H1 (cell line): Measurements from ENCODE around the gene GABRA4. TPM values are rescaled to one million over a fixed set of nuclear protein-coding genes. Genes with fewer than 3 reads are reported as not detected.

ENCODE experiments used
- CTCF ChIA-PET: fragments of 300-600 bp; sonication (Branson Sonifier 250); formaldehyde crosslinking; loops from one replicate; lab custom pipeline; 2021; ENCODE audit not compliant: partially characterized antibody; lab: Charles Lee
- POLR2A ChIA-PET: fragments of 300-600 bp; sonication (Branson Sonifier 250); formaldehyde crosslinking; loops from one replicate; lab custom pipeline; 2021; ENCODE audit warnings: inconsistent platforms; ENCODE audit not compliant: partially characterized antibody; lab: Charles Lee
- DNase-seq, 2 experiments: peaks; one replicate each; pipeline versions ENCODE4 v3.0.0 to v3.0.0-alpha.2; 2010 to 2022; ENCODE audit warnings: low spot score in 2 of 2, low read depth in 1 of 2, mixed read lengths in 1 of 2
- FAIRE-seq: peaks from 2 replicates; lab custom pipeline; 2011; peaks lifted over from hg19 to GRCh38; lab: Jason Lieb, UNC
- H2AFZ ChIP-seq: 2 replicates; pipeline ENCODE4 v1.8.1; 2012; ENCODE audit warnings: low read length, inconsistent platforms
- H2AK5ac ChIP-seq: 2 replicates; pipeline ENCODE4 v1.6.1; 2013; ENCODE audit warnings: low read depth, low read length
- H2BK120ac ChIP-seq: replicated peaks from 2 replicates; pipeline ENCODE3; 2013; ENCODE audit warnings: low read depth, low read length, inconsistent platforms
- H2BK12ac ChIP-seq: 2 replicates; pipeline ENCODE4 v1.6.1; 2013; ENCODE audit warnings: low read depth, low read length
- H2BK15ac ChIP-seq: 2 replicates; pipeline ENCODE4 v1.6.1; 2013; ENCODE audit warnings: low read length
- H2BK20ac ChIP-seq: 2 replicates; pipeline ENCODE4 v1.6.1; 2013; ENCODE audit warnings: low read length
- H2BK5ac ChIP-seq: 2 replicates; pipeline ENCODE4 v1.6.1; 2013; ENCODE audit warnings: low read depth, low read length
- H3K14ac ChIP-seq: 2 replicates; pipeline ENCODE4 v1.6.1; 2013; ENCODE audit warnings: inconsistent platforms; ENCODE audit not compliant: insufficient read length
- H3K18ac ChIP-seq: 2 replicates; pipeline ENCODE4 v1.6.1; 2013; ENCODE audit warnings: low read length; ENCODE audit errors: extremely low read depth
- H3K23ac ChIP-seq: 2 replicates; pipeline ENCODE4 v1.6.1; 2013; ENCODE audit warnings: inconsistent platforms; ENCODE audit not compliant: insufficient read length
- H3K23me2 ChIP-seq: 2 replicates; pipeline ENCODE4 v1.6.1; 2013; ENCODE audit warnings: low read depth, low read length
- H3K27ac ChIP-seq: 2 replicates; pipeline ENCODE4 v1.6.1; 2011; ENCODE audit warnings: low read depth, low read length, inconsistent platforms
- H3K27me3 ChIP-seq, 4 experiments: replicated peaks in 1 of 4; 1 replicate in 1 of 4; 2 replicates in 3 of 4; pipeline versions ENCODE4 v1.6.1 to v1.8.1; 2011 to 2013; ENCODE audit warnings: low read length in 3 of 4, mild to moderate bottlenecking in 3 of 4, inconsistent platforms in 2 of 4, mixed read lengths in 2 of 4, moderate library complexity in 1 of 4; ENCODE audit not compliant: control insufficient read depth in 3 of 4, insufficient read depth in 3 of 4; ENCODE audit errors: extremely low read depth in 1 of 4
- H3K36me3 ChIP-seq, 4 experiments: 2 replicates each; pipeline versions ENCODE4 v1.6.1 to v1.8.1; 2011 to 2013; ENCODE audit warnings: mild to moderate bottlenecking in 4 of 4, low read length in 3 of 4, moderate library complexity in 2 of 4, control low read depth in 1 of 4, inconsistent platforms in 1 of 4; ENCODE audit not compliant: insufficient read depth in 4 of 4, control insufficient read depth in 2 of 4
- H3K4ac ChIP-seq: replicated peaks from 2 replicates; pipeline ENCODE3; 2013; ENCODE audit warnings: low read length, low read depth, mixed read lengths, inconsistent platforms; ENCODE audit not compliant: insufficient read length
- H3K4me1 ChIP-seq, 4 experiments: replicated peaks in 1 of 4; 1 replicate in 1 of 4; 2 replicates in 3 of 4; pipeline versions ENCODE4 v1.6.1 to v1.8.1; 2011 to 2013; ENCODE audit warnings: low read length in 3 of 4, inconsistent platforms in 2 of 4, mixed read lengths in 1 of 4; ENCODE audit not compliant: insufficient read depth in 4 of 4, control insufficient read depth in 3 of 4
- H3K4me2 ChIP-seq, 2 experiments: 2 replicates each; pipeline versions ENCODE4 v1.6.1 to v1.8.1; 2011 to 2013; ENCODE audit warnings: low read depth in 2 of 2, low read length in 2 of 2, control low read depth in 1 of 2, inconsistent platforms in 1 of 2, mild to moderate bottlenecking in 1 of 2; ENCODE audit not compliant: insufficient read depth in 1 of 2
- H3K4me3 ChIP-seq, 4 experiments: fragments of 200-600, 300-600 bp in 1 of 4; sonication (generic), shearing (Covaris generic), sonication (Bioruptor Twin) in 1 of 4; 2 replicates each; pipeline versions ENCODE4 v1.5.1 to v1.8.1; 2011 to 2016; ENCODE audit warnings: low read length in 4 of 4, low read depth in 3 of 4, control low read depth in 2 of 4, inconsistent platforms in 2 of 4, mild to moderate bottlenecking in 2 of 4, mixed read lengths in 1 of 4, moderate library complexity in 1 of 4; ENCODE audit not compliant: insufficient read depth in 2 of 4; ENCODE audit errors: extremely low read depth in 1 of 4
- H3K56ac ChIP-seq: replicated peaks from 2 replicates; pipeline ENCODE3; 2013; ENCODE audit warnings: low read depth, mild to moderate bottlenecking, mixed read lengths, low read length, inconsistent platforms; ENCODE audit not compliant: insufficient read length
- H3K79me1 ChIP-seq: 2 replicates; pipeline ENCODE4 v1.6.1; 2013; ENCODE audit warnings: low read depth, low read length, control low read depth
- H3K79me2 ChIP-seq, 2 experiments: 2 replicates each; pipeline versions ENCODE4 v1.6.1 to v1.8.1; 2012 to 2013; ENCODE audit warnings: low read length in 2 of 2, mild to moderate bottlenecking in 2 of 2, inconsistent platforms in 1 of 2; ENCODE audit not compliant: insufficient read depth in 2 of 2, control insufficient read depth in 1 of 2
- H3K9ac ChIP-seq, 4 experiments: replicated peaks in 1 of 4; 1 replicate in 1 of 4; 2 replicates in 3 of 4; pipeline versions ENCODE4 v1.6.1 to v1.8.1; 2011 to 2013; ENCODE audit warnings: low read depth in 3 of 4, low read length in 3 of 4, control low read depth in 2 of 4, mild to moderate bottlenecking in 2 of 4, moderate library complexity in 2 of 4, inconsistent platforms in 1 of 4; ENCODE audit errors: extremely low read depth in 1 of 4
- H3K9me3 ChIP-seq, 2 experiments: 2 replicates each; pipeline versions ENCODE4 v1.6.1 to v1.8.1; 2012 to 2013; ENCODE audit warnings: mild to moderate bottlenecking in 2 of 2, moderate library complexity in 2 of 2, control low read depth in 1 of 2, inconsistent platforms in 1 of 2, low read depth in 1 of 2, low read length in 1 of 2, mixed read lengths in 1 of 2; ENCODE audit not compliant: insufficient read depth in 2 of 2
- H4K20me1 ChIP-seq, 2 experiments: replicated peaks in 1 of 2; 2 replicates each; pipeline versions ENCODE3 to v1.8.1; 2011 to 2013; ENCODE audit warnings: inconsistent platforms in 2 of 2, low read length in 2 of 2, mild to moderate bottlenecking in 1 of 2; ENCODE audit not compliant: insufficient read depth in 2 of 2, control insufficient read depth in 1 of 2
- H4K5ac ChIP-seq: 2 replicates; pipeline ENCODE4 v1.6.1; 2013; ENCODE audit warnings: low read length, low read depth, mixed read lengths, inconsistent platforms; ENCODE audit not compliant: insufficient read length
- H4K8ac ChIP-seq: 2 replicates; pipeline ENCODE4 v1.8.0; 2013; ENCODE audit warnings: mild to moderate bottlenecking, moderate library complexity, low read length, inconsistent platforms; ENCODE audit not compliant: insufficient read depth; ENCODE audit errors: extremely low read depth
- H4K91ac ChIP-seq: replicated peaks from 2 replicates; pipeline ENCODE3; 2013; ENCODE audit warnings: low read length, mixed read lengths, inconsistent platforms; ENCODE audit not compliant: insufficient read length
- CBX8 ChIP-seq: fragments of 300-800, 300-1000 bp; sonication (generic); IDR thresholded peaks from 2 replicates; pipeline ENCODE4 v1.7.1; 2016; ENCODE audit warnings: low read depth, low read length, borderline replicate concordance
- CTCF ChIP-seq, 3 experiments: IDR thresholded peaks; 1 replicate in 2 of 3; 2 replicates in 1 of 3; pipeline versions ENCODE4 v1.5.1 to v1.6.1; 2011; ENCODE audit warnings: low read length in 3 of 3, mild to moderate bottlenecking in 3 of 3, inconsistent platforms in 2 of 3, low read depth in 1 of 3, moderate library complexity in 1 of 3; ENCODE audit not compliant: insufficient read depth in 1 of 3; ENCODE audit errors: control extremely low read depth in 1 of 3
- EZH2 ChIP-seq: fragments of 200-600 bp; sonication (generic); IDR thresholded peaks from 2 replicates; pipeline ENCODE4 v1.7.1; 2012; ENCODE audit warnings: low read depth, mild to moderate bottlenecking, moderate library complexity, low read length, inconsistent platforms; ENCODE audit not compliant: severe bottlenecking
- HDAC2 ChIP-seq, 2 experiments: fragments of 300-600 bp in 1 of 2; sonication (generic) in 1 of 2; IDR thresholded peaks; 2 replicates each; pipeline ENCODE4 v1.6.1; 2011 to 2012; ENCODE audit warnings: low read depth in 2 of 2, low read length in 2 of 2, mild to moderate bottlenecking in 2 of 2, moderate library complexity in 2 of 2, borderline replicate concordance in 1 of 2, inconsistent platforms in 1 of 2
- KDM4A ChIP-seq: IDR thresholded peaks from one replicate; pipeline ENCODE4 v1.7.1; 2012; ENCODE audit warnings: low read depth, mild to moderate bottlenecking, moderate library complexity, low read length, inconsistent platforms; ENCODE audit not compliant: severe bottlenecking
- POU5F1 ChIP-seq: IDR thresholded peaks from 2 replicates; pipeline ENCODE4 v1.6.1; 2011; ENCODE audit warnings: low read depth, mild to moderate bottlenecking, low read length, moderate library complexity
- RNF2 ChIP-seq: fragments of 200-900, 300-1000 bp; sonication (generic); IDR thresholded peaks from 2 replicates; pipeline ENCODE4 v1.7.1; 2016; ENCODE audit warnings: borderline replicate concordance, low read depth, mild to moderate bottlenecking, antibody characterized with exemption, low read length; ENCODE audit not compliant: poor library complexity, severe bottlenecking; ENCODE audit errors: missing control alignments
- SIN3A ChIP-seq, 2 experiments: IDR thresholded peaks in 1 of 2; conservative IDR thresholded peaks in 1 of 2; 2 replicates each; pipeline ENCODE4 v1.6.1; 2011 to 2012; ENCODE audit warnings: low read length in 2 of 2, improper control_type of control experiment in 1 of 2, low read depth in 1 of 2, mild to moderate bottlenecking in 1 of 2
- SP1 ChIP-seq: IDR thresholded peaks from 2 replicates; pipeline ENCODE4 v1.6.1; 2011; ENCODE audit warnings: low read depth, low read length
- TAF7 ChIP-seq: optimal IDR thresholded peaks from 2 replicates; pipeline ENCODE3; 2011; ENCODE audit warnings: low read depth, mild to moderate bottlenecking, inconsistent platforms, low read length, moderate library complexity, borderline replicate concordance
- WGBS, 2 experiments: shearing (Covaris generic) in 1 of 2; methylation state at CpG; one replicate each; pipeline versions ENCODE4 v1.1.6 to v1.1.7; 2013 to 2015; ENCODE audit warnings: low lambda C conversion rate in 2 of 2, mixed read lengths in 2 of 2, inconsistent platforms in 1 of 2, low coverage in 1 of 2, missing lambda C conversion rate in 1 of 2; ENCODE audit not compliant: insufficient replicate concordance in 2 of 2, insufficient coverage in 1 of 2, insufficient read length in 1 of 2; ENCODE audit errors: extremely low coverage in 1 of 2, missing lambda C conversion rate in 1 of 2; 5-methylcytosine and 5-hydroxymethylcytosine counted together
- polyA plus RNA-seq, 7 experiments: library from polyadenylated mRNA; depleted of rRNA in 3 of 7; stranded (reverse) in 5 of 7; unstranded in 2 of 7; fragments of >200 nt in 5 of 7; fragments of 200-250 nt in 2 of 7; gene quantifications; 1 replicate in 5 of 7; 2 replicates in 1 of 7; 4 replicates in 1 of 7; pipeline versions ENCODE4 v1.2.1 to v1.2.3, GENCODE V29; 2011 to 2013; ENCODE audit warnings: missing spikeins in 2 of 7, mixed read lengths in 2 of 7
- total RNA-seq: library from RNA; stranded (reverse); fragmentation: NEBNext Ultra II Directional; extraction: Animal tissue kit (Norgen Biotek cat#: 25700); gene quantifications from 2 replicates; pipeline ENCODE4 v1.2.1, GENCODE V29; 2021

The GABRA4 gene
- total and polyA plus RNA-seq, 2 of the 8 experiments (the other 6 are each of a cell fraction or from before 2014, with no cell fraction given): 0.09 to 0.37 TPM

GRCh38 chr4:46992338-46992737, 1.0 kb downstream of the GABRA4 start:
- H3K9me3 ChIP-seq: no peaks in the 10 kb centered on the region
- H3K56ac ChIP-seq: no peak overlapping the region
- H3K9ac ChIP-seq: no peak overlapping the region
- no peak overlapping the region for H2BK5ac ChIP-seq
- H3K27ac ChIP-seq: no peak overlapping the region
- H2BK12ac ChIP-seq: no peak overlapping the region
- no peaks in the 10 kb centered on the region for H4K20me1 ChIP-seq
- FAIRE-seq: no peak
- no peak overlapping the region for H3K4ac ChIP-seq
- peaks cover 27 to 47% (median 40%) of the 10 kb centered on the region in 4 experiments for H3K27me3 ChIP-seq
- no peak overlapping the region for H3K18ac ChIP-seq
- ChIA-PET POLR2A (no interaction called here), CTCF (interaction anchor here (0.7 to 0.9 kb wide), 2 partner anchors 16 to 143 kb away, joined by 3 read pairs; no protein-coding TSS in a partner anchor)
- no peaks in the 10 kb centered on the region for H3K79me1 ChIP-seq
- no peak overlapping the region for H2AK5ac ChIP-seq
- no peaks in the 10 kb centered on the region; a peak in 1 of 7 replicates for H3K4me1 ChIP-seq
- DNase-seq: no peak
- WGBS, 2 experiments: 38% methylated on average over 9 of the region's 9 CpGs; no CpG with 5 or more reads in 1 of the 2 experiments
- no peak overlapping the region for H2BK15ac ChIP-seq
- peak overlapping the region in 2 of 4 experiments; percentile 76 to 86; a peak in 2 of 8 replicates for H3K4me3 ChIP-seq
- peak overlapping the region; percentile 86 to 100 for H3K4me2 ChIP-seq
- H2AFZ ChIP-seq: no peak overlapping the region; the same call in 1 of the 2 replicates
- no peak overlapping the region for H4K5ac ChIP-seq
- H2BK20ac ChIP-seq: no peak overlapping the region
- no peaks in the 10 kb centered on the region for H3K36me3 ChIP-seq
- H3K23me2 ChIP-seq: peaks cover 12% of the 10 kb centered on the region
- H2BK120ac ChIP-seq: no peak overlapping the region
- H3K23ac ChIP-seq: no peak overlapping the region
- H4K8ac ChIP-seq: no peak overlapping the region
- H4K91ac ChIP-seq: no peak overlapping the region
- H3K14ac ChIP-seq: no peak overlapping the region
- H3K79me2 ChIP-seq: no peaks in the 10 kb centered on the region
- TF ChIP-seq HDAC2 (IDR thresholded peaks at IDR 0.05; ENCODE audit: borderline replicate concordance in 1 of 2, low read depth in 2 of 2, low read length in 2 of 2) (no peak), EZH2 (no peak), TAF7 (no peak), CBX8 (no peak), POU5F1 (no peak), SP1 (no peak), KDM4A (no peak), SIN3A (conservative IDR thresholded peaks at IDR 0.05 in 1 of 2, IDR thresholded peaks at IDR 0.05 in 1 of 2; ENCODE audit: low read depth in 1 of 2, low read length in 2 of 2) (no peak), RNF2 (no peak), CTCF (IDR thresholded peaks at IDR 0.05; ENCODE audit: control extremely low read depth in 1 of 3, insufficient read depth in 1 of 3, low read depth in 1 of 3, low read length in 3 of 3) (no peak)
